Stimulated activated CD4-positive, alpha-beta T cell treated with anti-CD3 and anti-CD28 coated beads, Interleukin-2, amount 100 ng/mL, for 24 hours (primary cell): ENCODE results near the gene NTN1.

ENCODE experiments used
- DNase-seq, 2 donors: peaks; one replicate each; pipeline ENCODE4 v3.0.0-alpha.2; 2020

The NTN1 gene

DNA sequence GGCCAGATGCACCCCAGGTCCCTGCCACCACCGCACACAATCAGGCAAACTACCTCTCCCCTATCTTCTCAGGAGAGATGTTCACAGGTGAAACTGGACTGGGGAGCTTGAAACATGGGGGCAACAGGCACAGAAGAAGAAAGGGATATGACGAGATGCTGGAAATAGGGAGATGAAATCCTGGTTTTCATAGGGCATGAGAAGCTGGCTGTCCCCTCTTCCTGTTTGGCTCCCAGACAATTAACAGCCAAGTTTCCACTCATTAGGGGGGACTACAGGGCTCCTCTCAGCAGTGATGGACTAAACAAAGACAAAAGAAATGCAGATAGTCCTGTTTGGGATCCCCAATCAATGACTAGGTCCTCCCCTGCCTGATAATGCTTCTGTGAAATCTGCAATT is 266.0 kb downstream of the NTN1 start:
- no peak for DNase-seq

DNA sequence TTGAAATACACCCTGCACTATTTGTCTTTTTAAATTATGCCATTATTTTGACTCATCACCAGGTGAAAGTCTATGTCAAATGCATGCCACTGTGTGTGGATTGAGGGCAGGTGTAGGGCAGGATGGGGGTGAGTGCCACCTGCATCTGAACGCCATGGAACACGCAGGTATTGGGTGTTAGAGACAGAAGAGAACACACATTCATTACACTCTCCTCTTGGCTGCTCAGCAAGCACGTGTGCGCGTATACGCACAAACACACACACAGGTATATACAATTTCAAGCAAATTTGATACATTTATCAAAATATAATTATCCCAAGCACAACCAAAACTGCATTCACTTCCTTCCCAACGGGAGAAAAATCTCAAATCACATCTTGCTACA is 268.9 kb downstream of the NTN1 start:
- DNase-seq, result peak in 1 of 2 donors; percentile 5

DNA sequence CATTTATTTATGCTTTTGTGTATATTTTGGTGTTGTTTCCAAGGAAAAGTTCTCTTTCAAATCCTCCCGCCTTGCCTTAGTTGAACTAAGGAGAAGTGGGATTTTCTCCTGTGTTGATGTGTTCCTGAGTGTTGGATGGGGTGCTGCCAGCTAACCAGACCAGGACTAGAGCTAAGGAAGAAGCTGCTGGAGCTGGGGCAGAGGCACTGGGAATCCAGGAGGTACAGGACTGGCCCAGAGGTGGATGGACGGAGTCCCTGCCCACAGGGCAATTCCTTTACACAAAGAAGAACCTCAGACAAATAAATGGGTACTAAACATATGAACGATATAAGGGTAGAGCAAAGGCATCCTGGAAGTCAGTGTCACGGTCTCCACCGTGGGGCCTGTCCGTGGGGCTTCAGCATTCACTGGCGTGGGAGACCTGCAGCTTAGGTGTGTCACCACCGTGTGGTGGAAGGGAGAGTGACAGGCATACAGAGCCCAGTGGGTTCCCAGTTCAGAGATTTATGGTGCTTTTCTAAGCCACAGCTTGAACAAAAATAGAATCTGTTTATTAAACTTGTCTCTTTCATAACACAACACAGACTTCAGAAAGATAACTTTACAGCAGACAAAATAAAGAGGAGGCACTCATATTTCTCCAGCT is 270.7 kb downstream of the NTN1 start:
- DNase-seq, result peak; percentile 57 to 60

DNA sequence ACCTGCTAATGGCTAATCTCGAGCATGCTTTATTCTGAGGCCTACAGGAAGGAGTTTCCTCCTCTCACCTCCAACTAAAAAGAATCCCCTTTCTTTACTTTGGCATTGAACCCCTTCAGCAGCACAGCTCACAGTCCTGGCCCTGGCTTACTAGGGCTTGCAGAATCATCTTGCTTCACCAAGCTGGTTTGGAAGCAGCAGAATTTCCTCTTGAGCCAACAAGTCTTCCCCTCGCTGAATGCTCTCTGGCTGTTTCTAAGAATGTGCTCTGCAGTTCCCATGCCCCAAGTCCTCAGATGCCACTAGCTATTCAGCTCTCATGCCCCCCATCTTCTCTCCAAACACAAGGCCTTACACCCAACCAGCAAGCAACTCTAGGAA is 271.2 kb downstream of the NTN1 start:
- no peak for DNase-seq
